Measurements from ENCODE around the gene PACRG.

Gene PACRG

DNA sequence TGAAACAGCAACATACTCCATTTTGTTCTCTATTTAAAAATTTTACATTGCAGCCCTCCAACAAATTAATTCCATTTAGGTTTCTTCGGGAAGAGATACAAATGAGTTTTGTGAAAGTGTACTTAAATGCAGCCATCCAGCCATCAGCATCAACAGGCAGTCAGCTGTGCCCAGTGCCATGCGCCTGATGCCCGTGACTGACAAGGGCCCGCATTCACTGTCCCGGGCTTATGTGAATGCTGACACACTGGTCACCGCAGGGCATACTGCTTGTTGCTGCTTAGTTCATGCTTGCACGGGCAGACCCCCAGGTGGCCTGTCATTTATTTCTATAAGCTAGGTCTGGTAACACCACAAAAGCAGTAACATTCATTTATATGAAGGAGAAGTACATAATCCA, 461.8 kb downstream of the PACRG start:
- in situ Hi-C loops (cut with MboI; ENCODE audit: low sequenced_read_pairs), result loop anchor here (25.0 kb wide), 1 partner anchor 773 kb away; no protein-coding TSS in a partner anchor

GRCh38 chr6:163190786-163191185, 463.0 kb downstream of the PACRG start:
- in situ Hi-C loops (cut with MboI; ENCODE audit: low sequenced_read_pairs), result loop anchor here (25.0 kb wide), 1 partner anchor 772 kb away; no protein-coding TSS in a partner anchor

DNA sequence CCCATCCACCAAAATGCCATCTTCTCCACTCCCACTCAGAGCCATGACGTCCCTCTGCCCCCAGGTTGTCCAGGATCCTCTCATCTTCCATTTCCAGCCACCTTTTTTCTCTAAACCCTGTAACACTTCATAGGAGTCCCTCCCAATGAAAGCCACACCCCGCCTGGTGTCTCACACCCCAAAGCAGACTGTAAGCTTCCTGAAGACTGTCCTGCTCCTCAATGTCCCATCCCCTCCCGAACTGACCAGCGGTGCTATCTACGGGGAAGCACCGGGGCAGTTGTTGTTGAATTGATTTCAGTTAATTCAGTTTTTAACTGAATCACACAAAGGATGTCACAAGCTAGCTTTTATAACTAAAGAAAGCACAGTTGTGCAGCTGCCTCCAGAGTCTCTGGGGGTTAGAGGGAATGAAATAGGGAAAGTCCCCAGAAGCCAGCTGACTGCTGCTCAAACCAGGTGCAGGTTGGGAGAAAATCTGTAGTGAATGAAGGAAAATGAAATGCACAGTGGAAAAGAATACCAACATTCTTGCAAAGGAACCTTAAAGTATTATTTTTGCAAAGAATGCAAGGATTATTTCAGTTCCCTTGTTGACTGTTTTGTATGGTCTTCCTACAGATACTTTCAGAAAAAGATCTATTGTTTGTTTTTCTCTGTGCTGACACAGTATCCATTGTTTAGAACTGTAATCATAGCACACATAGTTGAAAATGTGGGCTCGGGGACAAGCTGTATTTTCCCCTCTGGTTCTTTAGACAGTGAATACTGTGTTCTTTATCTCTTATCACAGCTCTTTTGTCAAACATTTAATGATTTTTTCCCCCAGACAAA, 464.1 kb downstream of the PACRG start:
- in situ Hi-C loops (cut with MboI; ENCODE audit: low sequenced_read_pairs), result loop anchor here (25.0 kb wide), 1 partner anchor 770 kb away; no protein-coding TSS in a partner anchor

DNA sequence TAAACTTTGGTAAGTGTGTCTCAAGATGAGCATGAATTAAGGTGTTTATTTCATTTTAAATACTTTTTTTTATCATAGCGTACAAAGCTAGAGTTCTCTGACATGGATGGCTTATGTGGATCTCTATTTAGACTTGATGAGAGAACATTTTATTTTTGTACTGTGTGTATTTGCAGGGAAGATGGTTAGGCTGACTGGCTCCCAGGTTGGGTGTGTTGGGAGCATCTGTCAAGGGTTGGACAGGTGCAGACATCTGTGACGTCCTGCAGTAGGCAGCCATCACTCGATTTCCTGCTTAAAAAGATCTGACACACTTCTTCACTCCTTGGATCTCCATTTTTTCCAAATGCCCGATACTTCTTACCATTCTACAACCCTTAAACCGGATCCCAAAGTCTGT, 464.8 kb downstream of the PACRG start:
- in situ Hi-C loops (cut with MboI; ENCODE audit: low sequenced_read_pairs), result loop anchor here (25.0 kb wide), 1 partner anchor 770 kb away; no protein-coding TSS in a partner anchor

GRCh38 chr6:163193326-163193725, 465.6 kb downstream of the PACRG start:
- in situ Hi-C loops (cut with MboI; ENCODE audit: low sequenced_read_pairs), result loop anchor here (25.0 kb wide), 1 partner anchor 769 kb away; no protein-coding TSS in a partner anchor

DNA sequence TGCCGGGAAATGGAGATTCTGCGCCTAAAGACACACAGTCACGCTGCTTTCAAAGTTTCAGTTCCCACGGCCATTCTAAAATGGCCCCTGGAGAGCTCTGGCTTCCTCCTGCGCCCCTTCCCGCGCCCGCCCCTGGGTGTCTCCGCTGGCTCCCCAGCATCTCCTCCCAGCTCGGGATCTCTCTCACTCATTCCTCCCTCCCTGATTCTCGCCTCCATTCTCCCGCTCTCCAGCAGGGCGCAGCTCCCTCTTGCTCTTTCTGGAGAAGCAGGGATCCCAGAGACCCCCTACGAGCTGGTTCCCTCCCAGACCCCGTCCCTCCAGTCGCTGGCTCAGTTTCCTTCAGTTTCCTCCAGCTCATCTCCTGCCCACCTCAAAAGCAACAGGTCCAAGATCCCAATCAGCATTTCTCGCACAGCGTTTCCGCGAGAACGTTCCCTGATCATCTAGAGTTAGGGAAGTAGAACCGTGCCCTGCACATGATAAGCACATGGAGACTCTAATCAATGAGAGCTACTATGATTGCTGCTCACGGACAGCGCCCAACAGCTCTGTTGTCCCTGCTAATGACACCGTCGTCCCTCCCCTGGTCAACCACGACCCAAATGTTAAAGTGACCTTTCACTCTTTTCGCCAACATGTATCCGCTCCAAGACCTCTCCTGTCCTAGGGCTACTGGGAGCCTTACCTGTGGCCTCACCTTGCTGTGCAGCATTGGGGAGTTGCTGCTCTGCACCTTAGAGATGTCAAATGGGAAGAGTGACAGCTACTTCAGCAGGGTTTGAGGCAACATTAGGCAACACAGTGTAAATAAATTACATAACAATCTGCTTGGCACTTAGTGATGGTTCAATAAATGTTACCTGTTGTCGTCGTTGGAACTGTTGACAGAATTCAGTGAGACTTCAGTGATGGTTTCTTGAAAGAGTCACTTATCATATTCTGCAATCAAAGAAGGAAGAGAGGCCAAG, 468.2 kb downstream of the PACRG start:
- in situ Hi-C loops (cut with MboI; ENCODE audit: low sequenced_read_pairs), result loop anchor here (25.0 kb wide), 1 partner anchor 766 kb away; no protein-coding TSS in a partner anchor

DNA sequence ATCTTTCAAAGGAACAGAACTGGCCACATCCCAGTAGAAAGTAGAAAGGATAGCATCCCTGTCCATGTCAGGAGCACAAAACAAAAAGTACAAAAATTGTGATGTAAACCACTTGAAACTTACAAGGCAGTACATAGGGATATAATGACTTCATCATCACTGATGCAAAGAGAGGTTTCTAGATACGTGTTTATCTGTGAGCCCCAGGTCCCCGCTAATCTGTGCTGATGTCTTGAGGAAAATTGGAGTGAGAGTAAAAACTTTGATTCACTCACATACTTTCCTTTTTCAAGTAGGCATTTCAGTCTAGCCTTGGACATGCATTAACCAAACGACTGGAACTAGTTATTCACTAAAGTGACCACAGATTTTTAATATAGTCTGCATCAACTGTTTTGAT, 470.1 kb downstream of the PACRG start:
- in situ Hi-C loops (cut with MboI; ENCODE audit: low sequenced_read_pairs), result loop anchor here (25.0 kb wide), 1 partner anchor 764 kb away; no protein-coding TSS in a partner anchor

DNA sequence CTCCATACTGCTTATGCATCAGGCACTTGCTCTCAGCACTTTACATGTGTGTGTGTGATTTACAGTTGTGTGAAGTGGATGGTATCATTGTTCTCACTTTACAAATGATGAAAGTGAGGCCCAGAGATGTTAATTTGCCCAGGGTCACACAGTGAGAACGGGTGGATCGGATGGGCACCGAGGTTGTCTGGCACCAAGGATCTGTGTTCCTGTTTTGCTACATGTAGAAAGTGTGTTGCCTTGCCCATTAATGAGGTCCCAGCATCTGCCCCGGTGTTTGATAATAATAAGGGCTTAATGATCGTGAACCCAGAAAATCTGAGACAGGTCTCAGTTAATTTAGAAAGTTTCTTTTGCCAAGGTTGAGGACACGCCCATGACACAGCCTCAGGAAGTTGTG, 470.6 kb downstream of the PACRG start:
- in situ Hi-C loops (cut with MboI; ENCODE audit: low sequenced_read_pairs), result loop anchor here (25.0 kb wide), 1 partner anchor 764 kb away; no protein-coding TSS in a partner anchor

GRCh38 chr6:163199371-163199770, 471.6 kb downstream of the PACRG start:
- in situ Hi-C loops (cut with MboI; ENCODE audit: low sequenced_read_pairs), result loop anchor here (25.0 kb wide), 1 partner anchor 763 kb away; no protein-coding TSS in a partner anchor

- in situ Hi-C loops (cut with MboI; ENCODE audit: low sequenced_read_pairs), result no loop called here
Measured at GRCh38 chr6:163200289-163200688, 472.5 kb downstream of the PACRG start.

DNA sequence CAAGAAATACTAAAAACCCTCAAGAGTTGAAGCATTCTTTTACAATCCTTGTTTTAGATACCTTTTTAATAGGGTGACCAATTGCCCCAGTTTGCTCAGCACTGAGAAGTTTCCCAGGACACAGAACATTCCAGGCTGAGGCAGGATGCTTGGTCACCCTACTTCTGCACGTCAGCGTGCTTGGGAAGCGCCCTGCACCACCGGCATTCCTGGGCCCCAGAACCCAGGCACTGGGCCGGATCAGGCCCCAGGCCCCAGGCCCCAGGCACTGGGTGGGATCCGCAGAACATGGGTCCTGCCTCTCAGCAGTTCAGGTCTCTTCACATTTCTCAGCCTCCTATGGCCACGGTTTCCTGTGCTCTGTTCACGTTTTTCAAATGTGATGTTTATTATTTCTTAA, 472.9 kb downstream of the PACRG start:
- in situ Hi-C loops (cut with MboI; ENCODE audit: low sequenced_read_pairs), result no loop called here

DNA sequence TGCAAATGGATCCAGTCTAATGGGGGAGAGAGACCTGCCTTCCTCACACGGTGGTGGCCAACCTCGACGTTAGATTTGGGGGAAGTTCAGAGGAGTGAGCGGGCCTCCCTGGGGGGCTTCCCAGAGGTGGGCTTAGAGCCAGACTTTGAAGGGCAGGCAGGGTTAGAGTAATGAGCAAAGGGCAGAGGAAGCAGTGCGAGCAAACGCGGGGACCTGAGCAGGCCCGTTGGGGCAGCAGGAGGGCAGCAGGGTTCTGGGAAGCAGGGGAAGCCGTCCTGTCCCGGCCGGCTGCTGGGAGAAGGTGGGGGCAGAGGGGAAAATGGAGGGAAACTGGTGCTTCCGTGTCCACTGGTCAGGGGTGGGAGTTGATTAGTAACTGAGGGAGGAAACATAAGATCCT, 474.1 kb downstream of the PACRG start:
- in situ Hi-C loops (cut with MboI; ENCODE audit: low sequenced_read_pairs), result no loop called here

- in situ Hi-C loops (cut with MboI; ENCODE audit: low sequenced_read_pairs), result no loop called here
Measured at GRCh38 chr6:163206196-163206595, 478.4 kb downstream of the PACRG start.

DNA sequence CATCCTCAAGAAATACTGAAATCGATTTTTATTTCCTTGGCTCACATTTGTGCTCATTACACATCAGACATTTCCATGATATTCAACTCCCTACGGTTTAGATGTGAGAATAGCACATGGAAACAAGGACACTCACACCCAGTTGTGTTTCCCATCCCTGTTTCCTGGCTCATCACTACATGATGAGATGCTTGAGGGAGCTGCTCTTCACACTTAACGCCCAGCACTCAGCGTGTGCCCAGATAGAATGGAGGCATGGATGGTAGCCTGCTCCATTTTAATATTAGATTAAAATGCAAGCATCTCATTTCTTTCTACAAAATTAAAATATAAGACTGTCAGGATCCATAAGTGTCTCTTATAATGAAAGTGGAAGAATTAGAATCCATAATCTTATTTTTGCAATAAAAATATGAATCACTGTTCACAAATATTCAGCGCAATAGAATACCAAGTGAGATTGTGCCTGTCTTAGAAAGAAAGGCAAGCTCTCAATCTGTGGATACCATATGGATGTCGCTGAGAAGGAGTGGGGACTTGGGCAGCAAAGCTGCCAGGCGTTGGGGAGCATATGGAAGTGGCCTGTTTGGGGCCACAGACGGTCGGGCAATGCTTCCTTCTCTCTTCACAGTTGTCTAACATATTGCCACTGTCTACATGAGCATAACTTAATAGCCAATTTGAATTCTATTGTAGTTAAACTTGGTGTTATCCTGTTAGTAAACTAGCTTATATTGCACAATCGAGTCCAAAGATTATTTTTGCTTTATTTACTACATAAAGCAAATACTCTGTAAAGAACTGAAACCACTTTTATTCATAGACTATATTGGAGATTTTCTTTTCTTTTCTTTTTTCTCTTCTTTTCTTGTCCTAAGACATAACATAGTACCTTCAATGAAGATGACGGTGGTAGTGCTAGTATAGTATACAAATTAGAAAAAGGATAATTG, 479.9 kb downstream of the PACRG start:
- in situ Hi-C loops (cut with MboI; ENCODE audit: low sequenced_read_pairs), result no loop called here

- in situ Hi-C loops (cut with MboI; ENCODE audit: low sequenced_read_pairs), result no loop called here
Measured at GRCh38 chr6:163209005-163209404, 481.2 kb downstream of the PACRG start.

DNA sequence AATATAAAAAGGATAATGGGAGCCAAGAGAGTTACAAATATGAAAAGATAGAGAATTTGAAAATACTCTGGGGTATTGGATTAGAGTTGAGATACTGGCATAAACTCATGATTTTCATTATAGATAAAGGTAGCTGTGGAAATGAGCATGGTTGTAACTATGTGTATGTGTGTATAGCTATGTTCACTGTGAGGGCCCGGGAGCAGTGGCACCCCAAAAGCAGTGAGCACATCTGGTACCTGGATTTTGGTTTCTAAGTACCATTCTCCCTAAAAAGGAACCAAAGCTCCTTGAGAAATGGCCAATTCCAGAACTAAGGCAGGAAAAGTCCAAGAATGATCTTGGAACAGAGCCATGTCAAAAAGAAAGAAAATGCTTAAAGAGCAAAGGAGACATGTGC, 484.3 kb downstream of the PACRG start:
- in situ Hi-C loops (cut with MboI; ENCODE audit: low sequenced_read_pairs), result no loop called here

- in situ Hi-C loops (cut with MboI; ENCODE audit: low sequenced_read_pairs), result no loop called here
Measured at GRCh38 chr6:163214259-163214658, 486.5 kb downstream of the PACRG start.

DNA sequence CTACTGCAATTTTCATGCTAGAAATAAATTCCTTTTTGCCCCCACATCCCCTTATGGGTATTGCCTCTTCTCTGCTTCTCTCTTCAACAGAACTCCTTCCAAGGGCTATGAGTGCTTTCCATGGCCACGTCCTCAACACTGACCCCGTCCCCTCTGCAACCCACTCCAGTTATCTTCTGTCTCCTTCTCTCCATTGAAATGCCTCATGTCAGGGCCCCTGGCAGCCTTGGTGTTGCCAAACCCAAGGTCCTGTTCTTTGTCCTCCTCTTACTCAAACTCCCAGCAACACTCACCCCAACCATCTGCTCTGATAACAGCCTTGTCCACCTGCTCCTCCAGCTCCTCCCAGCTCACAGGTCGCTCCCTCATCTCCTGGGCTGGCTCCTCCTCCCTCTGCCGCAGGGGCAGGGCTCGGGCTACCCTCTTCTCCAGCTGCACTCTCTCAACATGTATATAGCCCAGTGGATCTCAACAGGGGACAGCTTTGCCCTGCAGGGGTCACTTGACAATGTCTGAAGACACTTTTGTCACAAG, 490.7 kb downstream of the PACRG start:
- in situ Hi-C loops (cut with MboI; ENCODE audit: low sequenced_read_pairs), result no loop called here

GRCh38 chr6:163226181-163226835, 498.5 kb downstream of the PACRG start:
- in situ Hi-C loops (cut with MboI; ENCODE audit: low sequenced_read_pairs), result no loop called here
